Measurements from ENCODE around the gene SEC22B.
"Not testable (repeated sequence)": the region's sequence is repeated elsewhere in the genome, so short reads cannot be mapped to it uniquely, and the experiment has no call there.

SEC22B gene

GRCh38 chr1:120178799-120179756 lies 2.8 kb upstream of the SEC22B start:
- in situ Hi-C loops (cut with HindIII; ENCODE audit: low sequenced_read_pairs), result no loop called here
- no peak for TF ChIP-seq CTCF (IDR thresholded peaks at IDR 0.05; ENCODE audit: low read depth, low read length, missing control alignments)
- no peak overlapping the region for H3K4me3 ChIP-seq (ENCODE audit: low read depth, low read length)
- DNase-seq (ENCODE audit: low read depth), result peak; percentile 66

GRCh38 chr1:120178058-120178457 lies 1.7 kb upstream of the SEC22B start:
- in situ Hi-C loops (cut with HindIII; ENCODE audit: low sequenced_read_pairs); H3K4me3 ChIP-seq (ENCODE audit: low read depth, low read length); DNase-seq (ENCODE audit: low read depth): not testable (repeated sequence)

- H3K4me3 ChIP-seq (ENCODE audit: low read depth, low read length), result peak overlapping the region; percentile 89
- DNase-seq (ENCODE audit: low read depth); in situ Hi-C loops (cut with HindIII; ENCODE audit: low sequenced_read_pairs): not testable (repeated sequence)
These were observed 632 bp downstream of the SEC22B start for GRCh38 chr1:120175688-120176087.

- in situ Hi-C loops (cut with HindIII; ENCODE audit: low sequenced_read_pairs); H3K4me3 ChIP-seq (ENCODE audit: low read depth, low read length); DNase-seq (ENCODE audit: low read depth): not testable (repeated sequence)
These were observed 11.6 kb downstream of the SEC22B start for GRCh38 chr1:120164761-120165160.

- DNase-seq (ENCODE audit: low read depth); in situ Hi-C loops (cut with HindIII; ENCODE audit: low sequenced_read_pairs); H3K4me3 ChIP-seq (ENCODE audit: low read depth, low read length): not testable (repeated sequence)
These were observed 14.3 kb downstream of the SEC22B start for GRCh38 chr1:120162015-120162414.

GRCh38 chr1:120158495-120158894 lies 17.8 kb downstream of the SEC22B start:
- in situ Hi-C loops (cut with HindIII; ENCODE audit: low sequenced_read_pairs); DNase-seq (ENCODE audit: low read depth); H3K4me3 ChIP-seq (ENCODE audit: low read depth, low read length): not testable (repeated sequence)

- DNase-seq (ENCODE audit: low read depth); H3K4me3 ChIP-seq (ENCODE audit: low read depth, low read length); in situ Hi-C loops (cut with HindIII; ENCODE audit: low sequenced_read_pairs): not testable (repeated sequence)
These were observed 18.2 kb downstream of the SEC22B start for GRCh38 chr1:120158086-120158485.

GRCh38 chr1:120150138-120150822 lies 26.0 kb downstream of the SEC22B start:
- DNase-seq (ENCODE audit: low read depth); H3K4me3 ChIP-seq (ENCODE audit: low read depth, low read length); in situ Hi-C loops (cut with HindIII; ENCODE audit: low sequenced_read_pairs): not testable (repeated sequence)

- DNase-seq (ENCODE audit: low read depth); H3K4me3 ChIP-seq (ENCODE audit: low read depth, low read length); in situ Hi-C loops (cut with HindIII; ENCODE audit: low sequenced_read_pairs): not testable (repeated sequence)
These were observed 26.8 kb downstream of the SEC22B start for GRCh38 chr1:120149420-120150059.

GRCh38 chr1:120145806-120146205 lies 30.5 kb downstream of the SEC22B start:
- DNase-seq (ENCODE audit: low read depth); in situ Hi-C loops (cut with HindIII; ENCODE audit: low sequenced_read_pairs); H3K4me3 ChIP-seq (ENCODE audit: low read depth, low read length): not testable (repeated sequence)
- peak; percentile 12 for TF ChIP-seq CTCF (IDR thresholded peaks at IDR 0.05; ENCODE audit: low read depth, low read length, missing control alignments)

- in situ Hi-C loops (cut with HindIII; ENCODE audit: low sequenced_read_pairs); H3K4me3 ChIP-seq (ENCODE audit: low read depth, low read length); DNase-seq (ENCODE audit: low read depth): not testable (repeated sequence)
These were observed 31.7 kb downstream of the SEC22B start for GRCh38 chr1:120144626-120145025.

GRCh38 chr1:120144169-120144568 lies 32.2 kb downstream of the SEC22B start:
- in situ Hi-C loops (cut with HindIII; ENCODE audit: low sequenced_read_pairs); DNase-seq (ENCODE audit: low read depth); H3K4me3 ChIP-seq (ENCODE audit: low read depth, low read length): not testable (repeated sequence)

GRCh38 chr1:120143334-120143733 lies 33.0 kb downstream of the SEC22B start:
- DNase-seq (ENCODE audit: low read depth); in situ Hi-C loops (cut with HindIII; ENCODE audit: low sequenced_read_pairs); H3K4me3 ChIP-seq (ENCODE audit: low read depth, low read length): not testable (repeated sequence)

- in situ Hi-C loops (cut with HindIII; ENCODE audit: low sequenced_read_pairs); H3K4me3 ChIP-seq (ENCODE audit: low read depth, low read length): not testable (repeated sequence)
- peak; percentile 50 for DNase-seq (ENCODE audit: low read depth)
These were observed 33.6 kb downstream of the SEC22B start for GRCh38 chr1:120142512-120143263.
